HG03039 (cell line): ENCODE results near the gene HADHA.

Experiments
- ATAC-seq: cut with Tn5 transposase; IDR thresholded peaks from one replicate; pipeline ENCODE4 v1.9.1; 2021; ENCODE audit warnings: mild to moderate bottlenecking, moderate library complexity; ENCODE audit not compliant: unreplicated experiment

HADHA gene

GRCh38 chr2:26144953-26145680 is 99.3 kb downstream of the HADHA start:
- ATAC-seq = no peak

- ATAC-seq = no peak
Measured at GRCh38 chr2:26144031-26144430, 100.4 kb downstream of the HADHA start.

GRCh38 chr2:26141145-26141769 is 103.2 kb downstream of the HADHA start:
- no peak for ATAC-seq
